ENCODE results near the gene AKIP1. TPM values are rescaled to one million over a fixed set of nuclear protein-coding genes. Genes with fewer than 3 reads are reported as not detected.

The AKIP1 gene
- total RNA-seq, 1 donor from 2014 or later = 15.7 TPM

DNA sequence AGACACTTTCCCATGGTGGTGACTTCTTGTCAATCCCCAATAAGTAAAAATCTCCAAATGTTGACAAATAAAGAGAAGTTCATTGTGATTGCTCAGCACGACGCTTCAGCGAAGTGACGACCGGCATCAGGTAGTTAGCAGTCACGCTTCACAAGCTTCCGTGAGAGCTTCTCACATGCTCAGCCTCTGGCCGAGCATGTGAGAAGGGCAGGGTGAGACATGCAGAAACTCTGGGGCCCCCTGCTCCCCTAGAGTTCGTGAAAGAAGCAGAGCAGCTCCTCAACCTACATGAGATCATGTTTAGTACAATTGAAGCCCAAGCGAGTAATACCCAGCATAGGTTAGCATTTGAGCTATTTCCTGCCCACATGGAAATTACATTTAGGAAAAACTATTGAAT is 26.2 kb downstream of the AKIP1 start:
- H3K4me1 Mint-ChIP-seq (ENCODE audit: low read depth) = peaks cover 1% of the 10 kb centered on the region
- H3K9me3 Mint-ChIP-seq (ENCODE audit: low read depth) = no peaks in the 10 kb centered on the region
- H3K36me3 Mint-ChIP-seq (ENCODE audit: insufficient read depth) = no peaks in the 10 kb centered on the region
- H3K27ac Mint-ChIP-seq = no peak overlapping the region
- TF ChIP-seq, protein P1, sequence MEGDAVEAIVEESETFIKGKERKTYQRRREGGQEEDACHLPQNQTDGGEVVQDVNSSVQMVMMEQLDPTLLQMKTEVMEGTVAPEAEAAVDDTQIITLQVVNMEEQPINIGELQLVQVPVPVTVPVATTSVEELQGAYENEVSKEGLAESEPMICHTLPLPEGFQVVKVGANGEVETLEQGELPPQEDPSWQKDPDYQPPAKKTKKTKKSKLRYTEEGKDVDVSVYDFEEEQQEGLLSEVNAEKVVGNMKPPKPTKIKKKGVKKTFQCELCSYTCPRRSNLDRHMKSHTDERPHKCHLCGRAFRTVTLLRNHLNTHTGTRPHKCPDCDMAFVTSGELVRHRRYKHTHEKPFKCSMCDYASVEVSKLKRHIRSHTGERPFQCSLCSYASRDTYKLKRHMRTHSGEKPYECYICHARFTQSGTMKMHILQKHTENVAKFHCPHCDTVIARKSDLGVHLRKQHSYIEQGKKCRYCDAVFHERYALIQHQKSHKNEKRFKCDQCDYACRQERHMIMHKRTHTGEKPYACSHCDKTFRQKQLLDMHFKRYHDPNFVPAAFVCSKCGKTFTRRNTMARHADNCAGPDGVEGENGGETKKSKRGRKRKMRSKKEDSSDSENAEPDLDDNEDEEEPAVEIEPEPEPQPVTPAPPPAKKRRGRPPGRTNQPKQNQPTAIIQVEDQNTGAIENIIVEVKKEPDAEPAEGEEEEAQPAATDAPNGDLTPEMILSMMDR (IDR thresholded peaks at IDR 0.05; ENCODE audit: unreplicated experiment) = no peak
- DNase-seq (ENCODE audit: low spot score, unreplicated experiment) = no peak
- no peak overlapping the region for H3K4me3 Mint-ChIP-seq (ENCODE audit: low read depth)
- H3K27me3 Mint-ChIP-seq = peaks cover 7% of the 10 kb centered on the region

DNA sequence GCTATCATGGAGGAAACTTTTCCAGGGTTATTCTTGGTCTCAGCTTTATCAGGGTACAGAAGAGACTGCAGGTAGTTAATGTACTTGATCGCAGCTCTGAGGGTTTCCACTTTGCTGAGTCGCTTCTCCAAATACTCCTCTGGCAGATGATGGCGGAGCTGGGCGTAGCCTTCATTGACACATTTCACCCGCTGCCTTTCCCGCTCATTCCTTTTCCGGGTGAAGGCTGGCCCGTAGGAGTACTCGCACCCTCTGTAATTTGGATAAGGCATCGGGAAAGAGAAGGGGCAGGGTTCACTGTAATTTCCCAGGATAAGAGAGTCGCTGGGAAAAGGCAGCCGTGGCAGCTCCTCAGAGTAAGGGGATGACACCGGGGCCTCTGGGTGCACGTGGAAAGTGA is 26.7 kb downstream of the AKIP1 start:
- Mint-ChIP-seq H3K9me3 (ENCODE audit: low read depth) (no peaks in the 10 kb centered on the region), H3K4me3 (ENCODE audit: low read depth) (no peak overlapping the region), H3K4me1 (ENCODE audit: low read depth) (peaks cover 1% of the 10 kb centered on the region), H3K36me3 (ENCODE audit: insufficient read depth) (no peaks in the 10 kb centered on the region), H3K27ac (no peak overlapping the region), H3K27me3 (peaks cover 7% of the 10 kb centered on the region)
- TF ChIP-seq, protein P1 (IDR thresholded peaks at IDR 0.05; ENCODE audit: unreplicated experiment) = no peak
- no peak for DNase-seq (ENCODE audit: low spot score, unreplicated experiment)

DNA sequence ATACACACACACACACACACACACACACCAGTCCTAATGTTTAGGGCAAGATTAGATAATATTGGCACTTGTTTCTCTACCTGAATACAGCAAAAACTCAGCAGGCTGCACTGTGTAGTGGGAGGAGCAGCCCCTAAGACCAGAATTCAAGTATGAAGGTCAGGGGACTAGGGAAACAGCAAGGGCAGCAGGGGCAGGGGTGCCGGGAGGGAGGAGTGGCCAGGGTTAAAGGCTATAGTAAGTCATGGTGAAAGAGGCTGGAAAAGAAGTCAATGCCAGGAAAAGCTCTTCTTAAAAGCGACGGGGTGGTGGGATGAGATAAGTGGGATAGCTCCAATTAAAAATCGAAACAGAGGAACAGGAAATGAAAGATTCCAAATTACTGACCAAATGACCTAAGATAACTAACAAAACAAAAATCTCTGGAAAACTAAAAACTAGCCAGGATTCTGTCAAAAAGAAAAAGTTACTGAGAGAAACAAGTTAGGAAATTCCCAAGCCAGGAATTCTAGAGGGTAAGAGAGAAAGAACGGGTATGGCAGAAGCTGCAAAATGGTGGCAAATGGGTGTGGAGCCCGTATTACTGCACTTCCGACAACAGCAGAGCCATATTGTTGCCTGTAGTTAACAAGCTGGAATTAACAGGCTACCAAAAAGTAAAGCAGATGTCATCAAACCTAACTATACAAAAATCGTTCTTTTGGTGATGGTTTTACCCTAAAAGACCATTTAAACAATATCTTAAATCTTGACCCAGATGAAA is 30.5 kb downstream of the AKIP1 start:
- peaks cover 4% of the 10 kb centered on the region for H3K36me3 Mint-ChIP-seq (ENCODE audit: insufficient read depth)
- H3K4me1 Mint-ChIP-seq (ENCODE audit: low read depth) = no peaks in the 10 kb centered on the region
- peaks cover 6% of the 10 kb centered on the region for H3K9me3 Mint-ChIP-seq (ENCODE audit: low read depth)
- no peak overlapping the region for H3K27ac Mint-ChIP-seq
- TF ChIP-seq, protein P1 (IDR thresholded peaks at IDR 0.05; ENCODE audit: unreplicated experiment) = no peak
- no peaks in the 10 kb centered on the region for H3K27me3 Mint-ChIP-seq
- DNase-seq (ENCODE audit: low spot score, unreplicated experiment) = no peak
- no peak overlapping the region for H3K4me3 Mint-ChIP-seq (ENCODE audit: low read depth)

DNA sequence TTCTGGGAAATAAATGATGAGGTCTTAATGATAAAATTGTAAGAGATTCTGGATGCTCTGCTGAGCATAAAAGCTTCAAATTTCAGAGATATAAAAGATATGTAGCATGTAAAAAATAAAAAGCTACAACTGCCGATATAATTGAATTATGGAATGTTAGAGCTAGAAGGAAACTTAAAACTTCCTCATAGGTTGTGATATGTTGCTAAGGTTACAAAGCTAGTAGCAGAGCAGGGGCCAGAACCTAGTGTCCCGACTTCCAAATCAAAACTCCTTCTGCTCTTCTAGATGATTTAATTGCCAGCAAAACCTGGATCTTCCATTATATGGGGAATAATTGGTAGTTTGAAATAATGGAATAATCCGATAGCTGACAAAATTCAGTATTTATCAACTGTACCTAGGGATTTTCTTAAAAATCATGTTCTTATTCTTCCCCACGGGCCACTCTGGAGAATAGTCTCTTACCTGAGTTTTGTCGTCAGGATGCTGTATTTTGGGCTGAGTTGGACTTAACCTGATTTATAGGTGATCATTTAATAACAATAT is 31.6 kb downstream of the AKIP1 start, which contains the start of gene ASCL3:
Gene ASCL3, minus strand, starts transcription at position 499 of the 549 bp plus-strand sequence. CDS start 4,855 bp downstream, outside the sequence.
- no peaks in the 10 kb centered on the region for H3K4me1 Mint-ChIP-seq (ENCODE audit: low read depth)
- no peak within 1 kb of the TSS for H3K27ac Mint-ChIP-seq
- TF ChIP-seq, protein P1 (IDR thresholded peaks at IDR 0.05; ENCODE audit: unreplicated experiment) = no peak
- H3K27me3 Mint-ChIP-seq = no peaks in the 10 kb centered on the region
- H3K36me3 Mint-ChIP-seq (ENCODE audit: insufficient read depth) = peaks cover 11% of the 10 kb centered on the region
- H3K9me3 Mint-ChIP-seq (ENCODE audit: low read depth) = peaks cover 6% of the 10 kb centered on the region
- no peak for DNase-seq (ENCODE audit: low spot score, unreplicated experiment)
- H3K4me3 Mint-ChIP-seq (ENCODE audit: low read depth) = no peak within 1 kb of the TSS

DNA sequence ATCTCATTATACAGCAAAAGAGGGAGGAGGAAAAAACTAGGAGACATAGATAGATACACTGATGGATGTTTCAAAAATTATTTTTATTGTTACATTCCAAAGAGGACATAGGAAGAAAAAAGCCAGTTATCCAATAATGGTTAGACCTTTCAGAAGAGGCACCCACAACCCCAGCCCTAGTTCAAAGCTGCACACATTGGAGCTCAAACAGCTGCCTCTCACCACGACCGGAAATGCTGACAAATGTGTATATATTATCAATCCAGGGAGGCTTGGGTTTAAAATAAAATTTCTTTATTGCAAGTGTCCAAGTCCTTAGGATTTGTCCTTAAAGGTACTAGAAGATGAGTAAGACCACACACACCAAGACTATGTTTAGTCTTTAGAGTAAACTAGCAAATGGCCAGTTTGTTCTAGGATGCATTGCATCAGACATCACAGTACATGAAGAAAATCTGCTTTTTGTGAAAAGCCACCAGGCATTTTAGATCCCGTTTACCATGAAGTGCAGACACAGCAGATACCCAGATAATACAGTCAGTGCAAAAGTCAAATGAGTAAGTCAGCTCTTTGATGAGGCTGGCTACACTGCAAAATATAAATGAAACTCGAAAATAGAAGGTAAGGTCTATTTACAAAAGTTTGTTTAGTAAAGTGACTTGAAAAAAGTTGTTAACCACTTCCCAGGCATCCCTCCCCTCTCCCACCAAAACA is 36.4 kb downstream of the AKIP1 start:
- H3K36me3 Mint-ChIP-seq (ENCODE audit: insufficient read depth) = peaks cover 20% of the 10 kb centered on the region
- H3K27me3 Mint-ChIP-seq = no peaks in the 10 kb centered on the region
- TF ChIP-seq, protein P1 (IDR thresholded peaks at IDR 0.05; ENCODE audit: unreplicated experiment) = no peak
- DNase-seq (ENCODE audit: low spot score, unreplicated experiment) = no peak
- peaks cover 6% of the 10 kb centered on the region for H3K9me3 Mint-ChIP-seq (ENCODE audit: low read depth)
- no peak overlapping the region for H3K27ac Mint-ChIP-seq
- H3K4me1 Mint-ChIP-seq (ENCODE audit: low read depth) = peaks cover 4% of the 10 kb centered on the region
- H3K4me3 Mint-ChIP-seq (ENCODE audit: low read depth) = no peak overlapping the region
